CD4-positive, alpha-beta T cell treated with Interferon gamma for 1 hour (primary cell): ENCODE results near the gene PNLIPRP2.

Experiments
- DNase-seq: peaks from one replicate; pipeline ENCODE4 v3.0.0-alpha.2; 2020

The PNLIPRP2 gene

DNA sequence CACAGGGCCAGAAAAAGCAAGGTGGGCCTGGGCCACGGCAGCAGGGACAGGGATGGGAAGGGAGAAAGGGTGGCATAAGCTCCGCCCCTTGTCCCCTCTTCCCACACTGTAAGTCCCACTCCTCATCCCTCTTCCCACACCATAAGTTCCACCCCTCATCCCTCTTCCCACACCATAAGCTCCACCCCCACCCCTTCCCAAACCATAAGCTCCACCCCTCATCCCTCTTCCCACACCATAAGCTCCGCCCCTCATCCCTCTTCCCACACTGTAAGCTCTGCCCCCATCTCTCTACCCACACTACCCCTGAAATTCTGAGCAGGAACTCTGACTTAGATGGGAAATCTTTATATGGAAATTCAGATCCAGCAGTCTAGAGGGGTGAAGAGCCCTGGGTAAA, 65.9 kb downstream of the PNLIPRP2 start:
- DNase-seq: no peak

GRCh38 chr10:116687633-116688032, 66.9 kb downstream of the PNLIPRP2 start:
- no peak for DNase-seq

DNA sequence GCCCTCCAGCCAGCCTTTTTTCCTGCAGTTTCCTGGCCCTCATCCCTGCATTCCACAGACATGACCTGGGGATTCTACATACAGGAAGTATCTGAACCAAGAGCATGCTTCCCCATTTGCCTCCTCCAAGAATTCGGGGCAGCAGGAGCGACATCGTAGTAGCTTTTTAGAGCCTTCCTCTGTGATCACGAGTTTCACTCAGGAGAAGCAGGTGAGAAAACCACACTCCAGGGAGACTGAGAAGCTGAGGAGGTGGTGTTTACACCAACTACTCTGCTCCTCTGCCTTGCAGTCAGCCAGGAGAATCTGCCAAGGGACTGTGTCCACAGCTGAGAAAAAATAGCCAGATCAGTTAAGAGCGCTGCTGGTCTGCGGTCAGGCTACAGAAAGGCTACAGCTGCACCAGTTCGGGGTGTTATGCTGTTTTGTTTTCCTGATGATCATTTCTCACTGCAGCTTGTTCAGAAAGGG, 67.5 kb downstream of the PNLIPRP2 start:
- no peak for DNase-seq

DNA sequence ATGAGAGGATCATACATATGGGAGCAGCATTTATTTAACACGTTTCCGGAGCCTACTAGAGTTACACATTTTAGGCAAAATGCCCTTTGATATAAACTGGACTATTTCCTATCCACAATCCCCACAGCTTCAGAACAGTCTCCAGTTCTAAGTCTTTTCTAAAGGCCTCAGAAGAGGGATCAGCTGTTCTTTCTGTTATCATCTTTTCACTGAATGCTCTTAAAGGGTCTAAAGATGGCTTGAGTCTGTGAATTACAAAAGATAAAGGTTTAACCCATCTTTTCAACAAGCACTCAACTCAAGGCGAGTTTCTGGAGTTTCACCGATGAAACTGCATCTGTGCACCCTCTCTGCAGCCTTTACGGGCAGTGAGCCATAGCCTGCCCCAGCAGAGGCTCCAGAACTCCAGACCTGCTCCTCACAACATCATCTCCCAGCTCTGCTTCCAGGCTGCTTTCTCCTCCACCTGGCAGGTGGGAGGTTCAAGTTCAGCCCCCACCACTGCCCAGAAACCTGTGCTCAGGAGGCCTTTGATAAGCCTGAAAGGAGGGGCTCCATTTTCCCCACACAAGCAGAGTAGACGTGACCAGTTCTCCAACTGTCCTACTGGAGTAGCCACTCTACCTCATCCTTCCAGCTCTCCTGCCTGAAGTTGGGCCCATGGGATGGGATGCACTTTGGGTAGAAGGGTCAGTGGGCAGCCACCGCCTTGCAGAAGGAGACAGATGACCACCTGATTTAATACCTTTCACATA, 68.2 kb downstream of the PNLIPRP2 start:
- DNase-seq: no peak

DNA sequence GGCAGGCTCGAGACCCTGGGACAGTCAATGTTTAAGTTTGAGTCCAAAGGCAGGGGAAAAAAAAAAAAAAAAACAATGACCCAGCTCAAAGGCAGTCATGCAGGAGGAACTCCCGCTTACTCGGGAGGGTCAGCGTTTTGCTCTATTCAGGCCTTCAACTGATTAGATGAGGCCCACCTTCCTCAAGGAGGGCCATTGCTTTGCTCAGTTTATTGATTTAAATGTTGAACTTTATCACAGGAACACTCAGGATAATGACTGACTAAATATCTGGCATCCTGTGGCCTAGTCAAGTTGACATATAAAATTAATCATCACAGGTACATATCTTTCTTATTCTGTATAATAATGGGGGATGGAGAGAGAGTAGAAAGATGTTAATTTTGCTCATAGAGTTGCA, 69.0 kb downstream of the PNLIPRP2 start:
- DNase-seq: no peak

DNA sequence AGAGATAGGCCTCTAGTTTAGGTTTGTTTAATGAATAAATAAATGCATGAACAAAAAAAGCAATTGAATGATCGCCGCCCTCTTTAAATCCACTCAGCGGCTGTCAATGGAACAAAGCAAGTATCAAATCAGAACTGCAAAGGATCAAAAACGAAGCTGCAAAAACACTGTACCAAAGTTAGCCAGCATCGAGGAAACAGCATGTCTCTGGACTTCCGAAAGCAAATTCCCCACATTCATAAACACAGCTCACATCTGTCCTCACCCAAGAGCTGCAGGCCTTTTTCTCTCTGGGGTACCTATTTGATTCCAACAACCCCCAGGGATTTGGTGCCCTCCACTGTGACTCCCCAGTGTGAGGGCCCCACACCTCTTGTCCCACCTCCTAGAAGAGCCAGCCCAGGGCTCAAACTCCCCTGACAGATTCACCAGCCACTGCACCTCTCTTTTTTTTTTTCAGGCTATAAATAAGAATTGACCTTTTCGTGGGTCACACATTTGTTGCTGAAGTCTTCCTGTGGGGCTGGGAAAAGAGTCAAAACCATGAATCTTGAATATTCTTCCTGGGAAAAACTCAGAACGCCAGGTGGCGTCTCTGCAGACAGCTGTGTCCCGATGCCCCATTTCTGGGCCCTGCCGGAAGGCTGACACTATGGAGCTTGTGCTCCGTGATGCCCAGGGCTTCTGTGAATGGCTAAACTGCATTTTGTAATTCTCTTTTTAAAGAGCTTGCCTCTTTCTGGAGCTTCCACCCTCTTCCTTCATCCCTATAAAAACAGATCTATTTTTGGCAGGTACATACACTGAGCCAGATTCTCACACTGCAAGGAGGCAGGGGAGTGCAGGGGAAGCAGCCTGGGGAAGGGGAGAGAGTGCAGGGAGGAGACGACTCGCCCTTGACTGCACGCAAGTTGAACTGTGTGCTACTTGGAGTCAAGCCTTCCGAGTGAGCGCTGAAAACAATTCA, 69.9 kb downstream of the PNLIPRP2 start:
- DNase-seq: no peak

GRCh38 chr10:116691635-116692034, 70.9 kb downstream of the PNLIPRP2 start:
- DNase-seq: no peak

DNA sequence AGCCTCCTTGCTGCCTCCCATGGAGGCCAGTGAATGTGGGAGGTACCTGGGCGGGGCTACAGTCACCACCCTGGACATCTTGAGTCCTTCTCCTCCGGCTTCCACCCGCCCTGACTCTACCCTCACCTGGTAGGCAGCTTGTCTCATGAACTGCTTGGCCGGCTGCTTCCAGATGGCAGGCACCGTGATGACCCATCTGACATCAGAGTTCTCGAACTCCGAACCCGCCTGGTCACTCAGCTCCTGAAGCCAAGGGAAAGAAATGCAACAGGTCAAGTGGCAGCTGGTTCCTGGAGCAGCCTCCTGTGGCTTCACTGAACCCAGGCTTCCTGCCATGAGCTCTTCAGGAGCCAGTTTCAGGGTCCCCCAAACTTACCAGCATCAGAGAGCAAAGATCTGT, 71.5 kb downstream of the PNLIPRP2 start:
- DNase-seq: no peak

- DNase-seq: no peak
Observed at GRCh38 chr10:116694243-116694926, 73.6 kb downstream of the PNLIPRP2 start.
